Stimulated activated CD8-positive, alpha-beta memory T cell treated with anti-CD3 and anti-CD28 coated beads, Interleukin-15, amount 100 ng/mL, for 1 hour (primary cell): ENCODE measurements around the gene CACHD1.

ENCODE experiments used
- DNase-seq: peaks from one replicate; pipeline ENCODE4 v3.0.0-alpha.2; 2020; ENCODE audit warnings: low read depth

Gene CACHD1

DNA sequence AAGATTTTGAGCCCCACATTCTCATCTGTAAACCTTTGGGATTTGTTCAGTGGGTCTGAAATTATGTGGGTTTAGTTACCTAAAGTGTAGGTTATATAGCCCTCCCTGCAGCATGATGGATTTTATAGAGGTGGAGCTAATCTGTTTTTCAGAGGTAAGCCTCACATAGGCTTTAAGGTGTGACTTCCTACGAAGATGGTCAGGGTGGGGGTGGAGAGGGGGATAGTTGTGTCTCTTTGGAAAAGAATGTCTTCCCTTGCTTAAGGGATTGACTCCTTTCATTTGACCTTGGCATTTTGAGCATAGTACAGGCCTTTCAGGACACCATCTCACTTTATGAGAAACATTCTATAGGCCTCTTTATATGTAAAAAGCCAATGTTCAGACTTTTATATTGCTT lies 3.4 kb downstream of the CACHD1 start:
- no peak for DNase-seq

DNA sequence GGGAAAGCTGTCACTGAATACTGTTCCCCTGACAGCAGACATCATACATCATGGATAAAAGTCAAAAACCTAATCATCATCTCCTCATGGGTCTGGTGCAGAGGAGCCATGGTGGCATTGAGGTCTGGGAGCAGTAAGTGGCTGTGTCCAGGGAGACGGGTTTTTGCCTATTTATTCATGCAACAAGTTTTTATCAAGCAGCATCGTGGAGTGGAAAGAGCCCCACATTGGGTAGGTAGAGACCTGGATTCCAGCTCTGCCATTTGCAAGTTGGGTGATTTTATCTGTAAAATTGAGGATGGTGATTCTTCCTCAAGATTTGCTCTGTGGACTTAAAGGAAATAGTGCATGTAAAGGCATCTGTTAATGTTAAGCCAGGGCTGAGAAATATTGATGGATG lies 4.2 kb downstream of the CACHD1 start:
- DNase-seq: no peak

DNA sequence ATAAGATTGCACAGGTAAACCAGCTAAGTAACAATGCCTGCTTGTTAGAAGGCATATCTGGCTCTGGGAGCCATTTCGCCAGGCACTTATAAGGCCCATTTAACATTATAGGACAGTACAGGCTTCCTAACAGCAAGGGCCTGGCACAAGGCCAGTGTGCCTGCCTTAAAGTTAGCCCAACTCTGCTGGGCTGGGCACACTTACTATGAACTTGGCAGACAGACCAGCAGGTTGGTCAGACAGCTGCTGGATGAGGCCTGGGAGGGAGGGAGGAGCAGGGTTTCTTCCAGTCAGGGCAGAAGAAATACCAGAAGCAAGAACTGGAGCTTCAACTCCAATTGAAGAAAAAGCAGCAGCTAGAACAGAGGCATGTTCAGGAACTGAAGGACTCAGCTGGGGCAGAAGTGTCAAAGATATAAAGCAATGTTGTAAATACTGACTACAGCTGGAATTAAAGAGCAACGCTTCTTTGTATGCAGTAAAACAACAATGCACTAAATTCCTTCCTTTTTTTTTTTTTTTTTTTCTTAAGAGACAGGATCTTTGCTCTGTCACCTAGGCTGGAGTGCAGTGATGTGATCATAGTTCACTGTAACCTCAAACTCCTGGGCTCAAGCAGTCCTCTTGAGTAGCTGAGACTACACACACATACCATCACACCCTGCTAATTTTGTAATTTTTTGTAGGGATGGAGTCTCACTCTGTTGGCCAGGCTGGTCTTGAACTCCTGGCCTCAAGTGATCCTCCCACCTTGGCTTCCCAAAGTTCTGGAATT lies 4.9 kb downstream of the CACHD1 start:
- no peak for DNase-seq

DNA sequence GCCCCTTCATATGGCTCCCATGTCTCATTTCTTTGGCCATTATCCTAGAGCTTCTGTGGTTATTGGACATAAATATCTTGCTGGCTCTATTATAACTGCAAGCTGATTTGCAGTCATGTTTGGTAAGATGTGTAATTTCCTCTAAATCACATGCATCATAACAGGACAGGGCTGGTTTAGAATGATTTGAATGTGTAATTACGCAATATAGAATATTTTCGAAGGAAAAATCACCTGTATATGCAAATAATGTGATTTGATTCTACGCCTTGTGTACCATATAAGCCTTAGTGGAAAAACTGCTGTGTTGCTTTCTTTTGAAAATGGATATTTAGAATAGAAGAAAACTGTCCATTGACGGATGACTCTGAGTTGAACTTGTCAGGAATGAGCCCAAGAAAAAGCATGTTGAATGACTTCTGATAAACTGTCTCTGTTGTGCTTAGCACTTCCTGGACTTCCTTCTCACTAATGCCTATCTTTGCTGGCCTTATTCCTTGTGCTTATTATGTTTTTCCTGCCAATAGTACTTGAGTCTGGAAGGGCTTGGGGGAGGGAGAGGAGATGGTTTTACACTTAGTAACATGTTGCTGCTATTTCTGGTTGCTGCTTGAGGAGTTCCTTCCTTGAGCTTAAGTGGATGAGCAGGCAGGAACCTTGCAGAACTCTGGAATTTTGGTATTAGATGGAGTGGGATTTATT lies 6.5 kb downstream of the CACHD1 start:
- no peak for DNase-seq

DNA sequence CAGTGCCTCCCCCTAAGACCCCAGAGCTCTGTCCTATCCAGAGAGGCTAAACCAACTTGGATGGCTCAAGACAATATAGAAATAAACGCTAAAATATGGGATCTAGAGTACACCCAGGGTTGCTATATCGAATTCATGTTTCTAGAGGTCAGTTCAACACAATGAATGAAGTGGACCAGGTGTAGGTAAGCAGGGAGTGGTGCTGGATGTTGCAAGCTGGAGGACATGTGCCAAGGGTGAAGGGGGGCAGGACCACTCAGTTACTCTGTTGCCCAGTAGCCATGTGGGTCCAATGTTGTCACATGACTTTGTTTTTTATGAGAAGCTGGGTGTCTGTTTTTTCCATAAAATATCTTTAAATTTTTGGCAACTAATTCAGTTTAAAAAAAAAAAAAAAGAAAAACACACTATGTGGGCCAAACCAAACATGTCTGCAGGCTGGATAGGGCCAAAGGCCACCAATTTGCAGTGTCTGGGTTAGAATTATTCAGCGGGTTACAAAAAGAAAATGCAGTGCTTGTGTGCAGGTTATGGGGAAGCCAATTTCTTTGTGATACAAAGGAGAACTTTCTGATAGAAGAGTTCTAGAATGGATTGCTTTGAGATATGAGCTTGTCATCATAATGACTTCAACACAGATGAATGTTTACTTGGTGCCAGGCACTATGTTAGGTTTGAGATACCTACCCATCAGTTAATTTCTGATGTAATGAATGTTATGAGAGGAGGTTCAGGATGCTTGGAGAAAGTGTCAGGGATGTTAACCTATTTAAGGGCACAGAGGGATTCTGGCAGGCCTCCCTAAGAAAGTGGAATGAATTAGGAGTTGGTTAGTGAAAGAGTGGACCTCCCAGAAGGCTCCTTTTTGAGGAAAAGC lies 8.9 kb downstream of the CACHD1 start:
- DNase-seq: no peak

DNA sequence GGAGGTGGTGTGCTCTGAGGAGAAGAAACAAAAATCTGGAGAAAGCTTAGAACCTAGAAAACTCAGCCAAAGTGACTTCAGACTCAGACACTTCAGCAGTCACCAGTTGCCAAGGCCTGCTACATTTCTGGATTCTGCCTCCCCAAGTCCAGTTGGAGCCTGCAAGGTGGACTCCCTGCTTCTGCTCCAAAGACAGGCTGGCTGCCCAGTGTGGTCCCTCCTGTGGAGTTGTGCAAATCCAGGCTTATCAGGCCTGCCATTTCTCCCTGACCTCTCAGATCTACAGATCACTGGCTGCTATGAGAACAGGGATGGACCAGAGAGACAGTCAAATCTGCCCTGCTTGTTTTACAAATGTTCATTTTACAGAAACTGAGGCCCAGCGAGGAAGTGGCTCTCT lies 9.9 kb downstream of the CACHD1 start:
- no peak for DNase-seq

DNA sequence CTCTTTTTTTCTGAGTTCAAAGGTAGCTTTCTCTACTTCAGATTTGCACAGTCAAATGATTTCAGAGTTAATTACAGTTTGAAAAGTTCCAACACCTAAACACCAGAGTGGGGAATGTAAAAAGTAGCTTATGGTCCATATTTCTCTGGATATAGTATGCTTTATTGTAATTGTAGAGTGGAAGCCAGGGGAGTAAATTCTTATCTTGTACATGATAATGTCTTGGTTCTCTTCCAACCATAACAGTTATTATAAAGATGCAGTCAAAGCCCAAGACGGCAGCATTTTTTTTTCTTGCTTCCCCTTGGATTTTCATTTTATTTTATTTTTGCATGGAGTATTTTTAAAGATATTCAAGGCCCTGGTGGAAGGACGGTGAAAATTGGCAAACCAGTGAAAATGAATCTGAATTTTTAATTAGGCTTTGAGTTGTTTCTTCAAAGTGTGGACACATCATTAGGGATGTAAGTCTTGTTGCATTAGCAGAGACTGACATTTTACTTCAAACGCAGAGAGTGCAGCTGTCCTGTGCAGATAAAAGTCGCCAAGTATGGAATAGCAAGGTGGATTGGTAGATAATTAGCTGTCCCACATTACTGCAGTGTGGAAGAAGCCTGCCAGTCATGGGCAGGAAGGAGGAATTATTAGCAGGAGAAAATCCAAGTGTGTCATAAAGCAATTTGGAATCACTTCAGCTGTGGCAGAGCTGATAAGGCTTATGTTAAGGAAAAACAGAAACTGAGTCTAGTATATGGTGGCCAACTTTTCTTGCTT lies 11.3 kb downstream of the CACHD1 start:
- DNase-seq: no peak

DNA sequence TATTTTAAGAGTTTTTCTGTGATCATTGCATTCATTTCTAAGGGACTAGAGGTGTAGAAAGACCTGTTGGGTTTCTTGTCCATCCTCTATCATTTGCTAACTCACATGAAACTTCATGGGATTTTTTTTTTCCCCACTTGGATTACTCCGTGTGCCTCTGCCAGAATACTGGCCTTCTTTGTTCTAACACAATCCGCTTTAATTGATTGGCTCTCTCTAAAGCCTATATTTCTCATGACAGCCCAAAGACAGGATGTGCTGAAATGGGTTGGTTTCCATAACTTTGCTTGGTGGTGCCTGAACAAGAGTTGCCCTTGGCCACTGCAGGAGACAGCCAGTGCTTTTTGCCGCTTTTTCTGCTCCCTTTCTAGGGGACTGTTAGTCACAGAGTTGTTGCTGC lies 12.2 kb downstream of the CACHD1 start:
- DNase-seq: no peak

DNA sequence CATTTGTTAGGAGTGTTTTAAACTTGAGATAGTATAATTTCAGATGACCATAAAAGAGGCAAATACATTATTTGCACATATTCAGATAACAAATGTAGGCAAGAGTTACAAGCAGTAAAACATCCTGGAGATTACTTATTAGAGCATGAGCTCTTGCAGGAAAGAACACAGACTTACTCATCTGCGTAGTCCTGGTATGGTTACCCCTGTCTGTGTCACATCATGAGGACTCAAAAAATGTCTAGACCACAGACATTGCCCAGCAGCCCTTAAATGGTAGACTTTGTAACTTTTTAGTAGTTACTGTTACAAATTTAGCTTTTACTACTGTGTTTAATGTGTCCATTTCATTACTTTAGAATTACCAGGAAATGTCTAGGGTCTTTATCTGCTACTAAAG lies 12.8 kb downstream of the CACHD1 start:
- no peak for DNase-seq

DNA sequence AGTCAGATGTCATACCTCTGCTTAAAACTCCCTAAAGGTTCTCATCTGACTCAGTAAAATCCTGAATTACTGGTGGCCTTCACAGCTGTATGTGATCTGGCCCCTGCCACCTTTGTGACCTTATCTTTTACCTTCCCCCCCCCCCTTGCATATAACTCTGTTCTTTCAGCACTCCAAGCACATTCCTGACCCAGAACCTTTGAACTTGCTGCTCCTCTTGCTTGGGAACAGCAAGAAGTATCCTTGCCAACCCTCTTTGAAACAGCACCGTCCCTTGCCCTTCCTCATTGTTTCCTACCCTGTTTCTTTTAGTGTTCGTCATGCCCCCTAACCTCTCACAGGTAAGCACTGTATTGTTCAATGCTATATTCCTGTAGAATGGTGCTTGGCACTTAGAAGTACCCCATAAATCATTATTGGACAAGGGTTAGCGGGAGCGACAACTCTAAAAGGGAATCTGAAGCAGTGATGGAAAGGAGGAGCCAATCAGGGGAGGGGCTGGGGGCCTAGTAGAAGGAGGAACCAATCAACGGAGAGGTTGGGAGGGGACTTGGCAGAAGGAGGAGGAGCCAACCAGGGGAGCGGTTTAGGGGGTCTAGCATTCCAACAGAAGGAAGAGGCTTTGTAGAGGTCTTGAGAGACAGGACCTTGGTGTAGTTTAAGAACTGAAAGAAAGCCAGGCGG lies 13.9 kb downstream of the CACHD1 start:
- DNase-seq: no peak

DNA sequence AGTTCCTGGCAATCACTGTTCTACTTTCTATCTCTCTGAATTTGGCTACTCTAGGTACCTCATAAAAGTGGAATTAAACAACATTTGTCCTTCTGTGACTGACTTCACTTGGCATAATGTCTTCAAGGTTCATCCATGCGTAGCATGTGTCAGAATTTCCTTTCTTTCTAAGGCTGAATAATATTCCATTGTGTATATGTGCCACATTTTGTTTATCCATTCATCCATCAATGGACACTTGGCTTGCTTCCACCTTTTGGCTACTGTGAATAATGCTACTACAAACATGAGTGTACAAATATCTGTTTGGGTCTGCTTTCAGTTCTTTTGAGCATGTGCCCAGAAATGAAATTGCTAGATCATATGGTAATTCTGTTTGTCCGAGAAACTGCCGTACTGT lies 14.7 kb downstream of the CACHD1 start:
- no peak for DNase-seq

DNA sequence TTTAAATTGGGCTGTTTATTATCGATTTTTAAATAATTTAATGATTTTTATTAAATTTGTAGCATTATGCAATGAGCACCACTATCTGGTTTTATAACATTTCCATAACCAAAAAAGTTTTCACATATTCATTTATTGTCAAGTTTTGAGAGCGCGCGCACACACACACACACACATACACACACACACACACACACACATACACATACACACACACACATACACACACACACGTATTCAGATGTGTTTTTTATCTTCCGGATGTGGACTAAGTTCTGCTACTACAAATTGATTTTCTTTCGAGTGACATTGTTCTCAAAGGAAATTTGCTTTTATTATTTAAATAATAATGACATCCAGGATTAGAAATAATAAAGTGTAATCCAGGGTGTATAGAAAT lies 16.3 kb downstream of the CACHD1 start:
- no peak for DNase-seq

DNA sequence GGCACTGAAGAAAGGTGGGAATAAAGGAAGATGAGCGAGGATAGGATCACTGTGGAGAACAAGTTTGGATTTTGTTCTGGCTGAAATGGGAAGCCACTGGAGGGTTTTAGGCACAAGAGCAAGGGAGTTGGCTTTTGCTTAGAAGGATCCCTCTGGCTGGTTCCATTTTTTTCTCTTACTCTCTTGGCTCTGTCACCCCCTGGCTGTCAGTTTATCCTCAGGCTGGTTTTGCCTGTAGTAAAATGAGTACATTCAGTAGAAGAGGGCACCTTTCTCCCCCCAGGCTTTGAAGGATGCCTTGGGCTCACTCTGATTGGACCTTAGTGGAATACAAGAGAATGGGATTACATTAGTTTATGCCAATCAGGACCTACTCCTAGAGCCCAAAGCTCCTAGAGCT lies 17.1 kb downstream of the CACHD1 start:
- DNase-seq: no peak

DNA sequence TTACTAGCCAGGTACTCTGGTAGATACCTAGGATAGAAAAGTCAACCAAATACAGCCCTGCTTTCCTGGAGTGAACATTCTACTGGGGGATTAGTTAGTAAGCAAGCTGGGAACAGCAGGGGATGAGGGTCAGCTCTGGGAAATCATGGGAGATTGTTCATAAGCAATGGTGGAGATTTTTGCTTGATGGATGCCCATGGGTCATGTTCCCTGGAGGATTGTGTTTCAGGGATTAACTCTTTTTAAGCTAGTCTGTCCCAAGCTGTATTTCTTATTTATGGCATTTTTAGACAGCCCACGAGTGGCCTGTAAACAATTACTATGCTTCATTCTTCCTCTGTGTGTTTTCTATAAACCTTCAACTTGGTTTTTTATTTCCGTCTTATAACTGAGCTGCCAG lies 18.9 kb downstream of the CACHD1 start:
- DNase-seq: no peak

DNA sequence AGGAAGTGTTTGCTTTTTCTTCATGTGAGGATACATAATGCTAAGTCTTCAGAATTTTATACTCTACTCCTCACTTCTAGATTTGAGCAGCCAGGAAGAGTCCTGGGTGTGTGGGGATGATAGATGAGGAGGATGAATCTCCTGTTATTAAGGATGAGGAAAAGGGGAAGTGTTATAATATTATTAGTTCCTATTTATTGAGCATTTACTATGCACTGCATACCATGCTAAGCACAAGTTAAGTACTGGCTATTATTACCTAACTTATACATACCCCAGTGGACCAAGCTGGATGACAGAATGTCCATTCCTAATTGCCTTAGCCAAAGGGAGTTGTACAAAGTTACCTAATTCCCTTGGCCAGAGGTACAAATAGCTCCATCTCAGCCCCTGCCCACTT lies 19.8 kb downstream of the CACHD1 start:
- DNase-seq: no peak

DNA sequence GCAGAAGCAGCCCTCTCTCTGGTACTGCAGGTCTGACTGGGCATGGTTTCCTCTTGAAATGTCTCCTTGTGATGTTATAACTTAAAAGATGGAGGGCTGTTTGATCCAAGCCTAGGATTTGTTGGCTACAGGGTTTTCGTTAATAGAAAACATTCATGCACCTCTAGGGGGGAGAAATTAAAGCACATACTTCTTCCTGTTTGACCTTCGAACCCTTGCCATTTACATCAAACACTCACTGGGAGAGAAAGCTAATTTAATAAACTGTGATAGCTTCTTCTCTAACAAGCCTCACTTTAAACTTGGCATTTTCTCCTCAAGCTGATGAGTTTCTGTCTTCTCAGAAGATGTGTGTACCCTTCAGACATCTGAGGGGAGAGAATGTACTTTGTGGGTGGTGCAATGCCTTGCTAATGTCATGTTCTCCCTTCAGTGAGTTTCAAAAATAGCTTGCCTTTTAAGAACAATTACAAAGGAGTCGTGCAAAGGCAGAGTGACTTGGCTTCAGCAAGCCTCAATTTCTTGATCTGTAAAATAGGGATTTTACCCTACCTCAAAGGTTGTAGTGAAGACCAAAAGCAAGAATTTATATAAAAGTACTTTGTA lies 20.4 kb downstream of the CACHD1 start:
- no peak for DNase-seq

DNA sequence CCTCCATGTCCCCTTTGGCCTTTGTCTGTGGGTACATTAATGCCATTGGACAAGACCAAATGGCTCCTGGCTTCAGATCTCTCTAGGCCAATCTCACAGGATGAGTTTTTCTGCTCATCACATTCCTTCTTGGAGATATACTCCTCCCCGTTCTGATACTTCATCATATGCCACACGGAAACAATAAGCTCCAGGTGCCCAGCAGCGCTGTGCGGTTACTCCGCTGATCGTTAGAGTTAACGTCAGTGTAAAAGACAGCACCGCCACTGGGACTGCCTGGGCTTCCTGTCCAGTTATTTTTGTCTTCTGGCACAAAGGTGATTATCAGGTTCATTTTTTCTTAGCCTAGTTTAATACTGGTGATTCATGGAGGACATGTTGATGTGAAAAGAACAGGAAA lies 22.5 kb downstream of the CACHD1 start:
- DNase-seq: no peak

DNA sequence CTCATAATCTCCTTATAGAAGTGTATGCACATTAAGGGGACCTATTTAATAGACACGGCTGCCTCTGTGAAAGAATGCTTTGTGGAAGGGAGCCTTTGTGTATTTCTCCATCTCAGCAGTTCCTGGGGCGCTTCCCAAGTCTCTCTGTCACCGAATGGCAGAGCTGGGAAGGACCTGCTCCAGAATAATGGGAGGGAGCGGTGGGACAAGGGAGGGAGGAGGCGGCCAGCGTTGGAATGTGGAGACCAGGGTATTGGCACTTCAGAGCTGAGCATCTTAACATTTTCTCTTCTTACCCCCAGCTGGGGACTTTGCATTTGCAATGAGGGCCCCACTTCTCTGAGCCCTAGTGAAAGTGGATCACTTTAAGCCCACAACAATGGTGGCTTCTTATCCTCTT lies 23.9 kb downstream of the CACHD1 start:
- no peak for DNase-seq

DNA sequence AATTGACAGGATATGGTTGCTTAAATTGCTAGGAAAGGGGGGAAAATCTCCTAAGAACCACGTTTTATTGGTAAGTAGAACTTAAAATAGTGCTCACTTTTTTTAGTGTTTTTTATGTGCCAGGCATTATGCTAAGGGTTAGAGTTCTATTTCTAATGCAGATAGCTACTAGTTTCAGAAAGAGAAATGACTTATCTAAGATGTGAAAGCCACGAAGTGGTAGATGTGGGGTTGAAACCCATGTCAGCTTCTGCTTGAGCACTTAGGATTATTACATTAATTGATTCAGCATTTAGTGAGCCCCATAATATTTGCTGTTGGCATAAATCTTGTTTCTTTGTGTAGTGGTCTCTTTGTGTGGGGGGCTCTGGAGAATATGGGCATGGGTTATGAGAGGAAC lies 24.7 kb downstream of the CACHD1 start:
- no peak for DNase-seq

DNA sequence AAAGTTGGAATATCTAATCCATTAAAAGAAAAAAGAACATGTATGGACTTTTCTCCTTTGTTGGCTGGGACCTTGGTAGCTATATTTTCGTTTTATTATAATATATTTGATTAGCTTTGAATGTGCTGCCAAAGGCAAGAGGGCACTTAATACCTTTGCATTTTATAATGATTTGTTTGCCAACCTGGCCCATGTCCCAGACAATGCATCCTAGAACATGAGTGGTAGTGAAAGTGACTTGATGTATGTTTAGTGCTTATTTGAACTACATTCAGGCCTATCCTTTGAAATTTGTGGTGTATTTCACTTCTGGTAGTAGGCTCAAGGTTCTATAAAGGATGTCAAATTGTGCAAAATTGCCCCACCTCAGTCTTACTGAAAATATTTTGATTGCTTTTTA lies 25.9 kb downstream of the CACHD1 start:
- no peak for DNase-seq

DNA sequence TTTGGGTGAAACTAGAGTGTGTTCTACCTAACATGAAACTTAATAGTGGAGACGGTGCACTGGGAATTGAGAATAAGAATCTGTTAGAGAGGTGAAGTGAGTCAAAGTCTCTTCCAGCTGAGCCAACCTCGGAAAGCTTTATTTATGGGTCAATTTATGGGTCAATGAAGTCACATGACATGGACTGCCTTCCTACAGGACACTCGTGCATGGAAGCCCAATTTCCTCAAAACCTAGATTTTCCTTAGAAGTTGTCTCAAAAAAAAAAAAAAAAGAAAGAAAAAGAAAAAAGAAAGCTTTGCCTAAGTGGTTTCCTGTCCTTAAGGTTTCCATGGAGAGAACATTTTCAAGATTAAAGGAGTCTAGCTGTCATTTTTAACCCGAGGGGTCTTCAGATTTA lies 26.7 kb downstream of the CACHD1 start:
- DNase-seq: no peak
